RCC 7860 (cell line): ENCODE measurements around the gene DBNDD2.

Experiments used
- DNase-seq: peaks from one replicate; pipeline ENCODE4 v3.0.0-alpha.2; 2015; ENCODE audit warnings: low spot score
- FAIRE-seq: peaks from 2 replicates; lab custom pipeline; 2012; peaks lifted over from hg19 to GRCh38; lab: Jason Lieb, UNC

The DBNDD2 gene

DNA sequence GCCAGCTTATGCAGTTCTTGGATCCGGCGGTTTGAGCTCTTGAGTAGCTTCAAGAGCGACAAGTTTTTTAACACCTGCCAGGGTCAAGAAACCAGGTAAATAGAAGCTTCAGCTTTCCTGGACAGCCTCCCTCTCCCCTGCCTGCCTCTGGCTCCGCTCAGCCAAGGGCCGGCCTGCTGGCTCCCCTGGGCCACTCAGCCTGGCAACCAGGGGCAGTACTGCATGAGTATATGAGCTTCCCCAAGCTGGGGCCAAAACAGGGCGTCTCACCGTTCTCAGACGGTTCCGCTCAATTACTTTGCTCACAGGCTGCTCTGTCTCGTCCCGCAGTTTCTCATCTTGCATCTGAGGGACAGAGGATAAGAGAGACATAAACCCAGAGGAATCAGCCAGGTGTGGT is 30.8 kb upstream of the DBNDD2 start:
- DNase-seq (no peak), FAIRE-seq (no peak)

DNA sequence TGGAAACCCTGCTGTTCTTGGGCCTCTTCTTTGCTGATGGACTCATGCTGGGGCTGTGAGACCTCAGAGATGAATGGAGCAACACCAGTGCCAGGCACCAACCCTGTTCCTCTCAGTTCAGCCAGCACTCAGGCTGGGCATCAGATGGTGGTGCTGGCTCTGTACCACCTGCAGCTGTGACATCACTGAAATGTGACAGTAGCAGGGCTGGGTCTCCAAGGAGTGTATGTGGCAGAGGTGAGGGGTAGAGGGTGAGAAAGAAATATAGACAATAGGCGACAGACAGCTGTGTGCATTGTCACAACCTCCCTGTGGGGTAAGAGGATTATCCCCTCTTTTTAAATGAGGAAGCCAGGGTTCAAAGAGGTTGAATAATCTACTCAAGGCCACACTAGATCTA is 29.9 kb upstream of the DBNDD2 start, which contains the start of gene TP53TG5:
TSS of gene TP53TG5 (minus strand) at position 135 of the 400 bp plus-strand sequence. CDS start at position 46, 89 bp downstream.
- DNase-seq (no peak), FAIRE-seq (no peak)

DNA sequence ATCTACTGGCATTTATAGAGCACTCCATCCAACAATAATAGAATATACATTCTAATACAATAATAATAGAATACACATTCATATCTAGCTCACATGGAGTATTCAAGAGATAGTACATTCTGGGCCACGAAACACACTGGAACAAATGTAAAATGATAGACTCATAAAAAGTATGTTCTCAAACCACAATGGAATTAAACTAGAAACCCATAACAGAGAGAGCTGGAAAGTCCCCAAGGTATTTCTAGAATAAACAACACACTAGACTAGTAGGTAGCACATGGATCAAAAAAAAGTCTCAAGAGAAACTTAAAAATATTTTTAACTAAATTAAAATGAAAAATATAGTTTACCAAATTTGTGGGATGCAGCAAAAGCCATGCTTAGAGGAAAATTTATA is 20.8 kb upstream of the DBNDD2 start:
- no peak for DNase-seq
- no peak for FAIRE-seq

GRCh38 chr20:45390931-45391330 is 17.2 kb upstream of the DBNDD2 start:
- FAIRE-seq: no peak
- DNase-seq: no peak

GRCh38 chr20:45391559-45391958 is 16.5 kb upstream of the DBNDD2 start:
- DNase-seq (no peak), FAIRE-seq (no peak)

GRCh38 chr20:45392733-45393132 is 15.4 kb upstream of the DBNDD2 start:
- no peak for DNase-seq
- no peak for FAIRE-seq

GRCh38 chr20:45394221-45395113 is 13.6 kb upstream of the DBNDD2 start:
- FAIRE-seq (no peak), DNase-seq (no peak)

GRCh38 chr20:45395114-45395415 is 13.0 kb upstream of the DBNDD2 start:
- FAIRE-seq (no peak), DNase-seq (no peak)

DNA sequence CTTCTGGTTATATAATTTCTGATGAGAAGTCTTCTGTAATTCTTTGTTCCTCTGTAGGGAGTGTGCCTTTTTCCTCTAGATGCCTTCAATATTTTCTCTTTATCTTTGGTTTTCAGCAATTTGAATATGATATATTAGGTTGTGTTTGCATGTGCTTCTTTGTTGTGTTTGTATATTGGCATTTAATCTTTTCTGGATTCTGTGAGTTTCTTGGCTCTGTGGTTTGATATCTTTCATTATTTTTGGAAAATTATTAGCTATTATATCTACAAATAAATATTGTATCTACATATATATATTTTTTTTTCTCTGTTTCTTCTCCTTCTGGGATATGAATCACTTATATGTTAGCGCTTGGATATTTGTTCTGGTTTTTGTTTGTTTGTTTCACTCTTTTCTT is 9.1 kb upstream of the DBNDD2 start:
- FAIRE-seq (no peak), DNase-seq (no peak)

- FAIRE-seq: no peak
Measured at GRCh38 chr20:45400346-45401031, 7.6 kb upstream of the DBNDD2 start.

GRCh38 chr20:45402946-45403345 is 5.1 kb upstream of the DBNDD2 start:
- no peak for FAIRE-seq
- DNase-seq: no peak

More at GRCh38 chr20:45400346-45401031, 7.6 kb upstream of the DBNDD2 start:
- DNase-seq: no peak

GRCh38 chr20:45404438-45404837 is 3.7 kb upstream of the DBNDD2 start:
- FAIRE-seq (no peak), DNase-seq (no peak)

- no peak for FAIRE-seq
- no peak for DNase-seq
Measured at GRCh38 chr20:45405571-45406259, 2.4 kb upstream of the DBNDD2 start.

GRCh38 chr20:45406260-45407066 is 1.6 kb upstream of the DBNDD2 start:
- FAIRE-seq (no peak), DNase-seq (no peak)

- no peak for DNase-seq
- FAIRE-seq: no peak
Measured at GRCh38 chr20:45407067-45407745, 883 bp upstream of the DBNDD2 start.

- FAIRE-seq (no peak), DNase-seq (no peak)
Measured at GRCh38 chr20:45408646-45409213, 641 bp downstream of the DBNDD2 start.

- no peak for FAIRE-seq
- DNase-seq: no peak
Measured at GRCh38 chr20:45409521-45410272, 1.6 kb downstream of the DBNDD2 start.

GRCh38 chr20:45410887-45411286 is 2.8 kb downstream of the DBNDD2 start:
- DNase-seq (no peak), FAIRE-seq (no peak)

DNA sequence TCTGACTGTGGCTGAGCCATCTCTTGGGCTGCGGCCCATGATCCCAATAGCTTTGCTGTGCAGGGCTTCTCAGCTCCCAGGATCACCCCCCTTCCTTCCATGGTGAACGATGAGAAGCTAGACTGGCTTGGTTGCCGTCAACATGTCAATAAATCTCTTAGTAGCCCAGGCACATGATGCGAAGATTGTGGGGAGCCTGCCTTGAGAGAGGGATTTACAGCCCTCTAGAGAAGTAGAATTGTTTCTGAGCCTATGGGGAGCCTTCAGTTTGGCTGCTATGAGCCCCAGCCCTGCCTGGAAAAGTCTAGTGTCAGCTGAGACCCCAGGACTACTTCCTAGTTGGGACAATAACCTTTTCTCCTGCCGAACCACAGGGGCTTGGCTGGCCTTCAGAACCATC is 4.6 kb downstream of the DBNDD2 start:
- no peak for FAIRE-seq
- no peak for DNase-seq
